OCI-LY7 (cell line): ENCODE measurements around the gene EPS8L2. TPM values are rescaled to one million over a fixed set of nuclear protein-coding genes. Genes with fewer than 3 reads are reported as not detected.

Experiments
- BruUV-seq: library from RNA; stranded (reverse); fragments of 400-500 nt; replicated peaks from 2 replicates; lab custom pipeline; 2021; lab: Mats Ljungman, UMichigan
- CTCF ChIA-PET: fragments of 300-600 bp; sonication (Branson Sonifier 250); formaldehyde crosslinking; loops from one replicate; lab custom pipeline; 2022; ENCODE audit warnings: antibody characterized with exemption; ENCODE audit not compliant: unreplicated experiment; lab: Charles Lee
- POLR2A ChIA-PET: fragments of 300-600 bp; sonication (Branson Sonifier 250); formaldehyde crosslinking; loops from one replicate; lab custom pipeline; 2022; ENCODE audit warnings: antibody characterized with exemption; lab: Charles Lee
- DNase-seq: peaks from one replicate; pipeline ENCODE4 v3.0.0-alpha.2; 2015; ENCODE audit warnings: low spot score
- H2AFZ ChIP-seq: fragments of 200-600 bp; sonication (generic), shearing (Covaris generic); 2 replicates; pipeline ENCODE4 v1.6.1; 2014; ENCODE audit warnings: mild to moderate bottlenecking, antibody characterized with exemption, low read length, moderate library complexity
- H3K27ac ChIP-seq: fragments of 200-600 bp; sonication (generic); 2 replicates; pipeline ENCODE4 v1.5.1; 2014; ENCODE audit warnings: mixed run types, low read depth, mild to moderate bottlenecking, moderate library complexity, low read length, inconsistent platforms; ENCODE audit not compliant: poor library complexity, severe bottlenecking
- H3K36me3 ChIP-seq: fragments of 200-600 bp; sonication (generic); 2 replicates; pipeline ENCODE4 v1.6.1; 2014; ENCODE audit warnings: mild to moderate bottlenecking, antibody characterized with exemption, low read length, moderate library complexity, mixed read lengths; ENCODE audit not compliant: insufficient read depth
- H3K4me1 ChIP-seq: fragments of 200-600 bp; sonication (generic); 2 replicates; pipeline ENCODE4 v1.5.1; 2014; ENCODE audit warnings: mild to moderate bottlenecking, low read length; ENCODE audit not compliant: insufficient read depth, poor library complexity, severe bottlenecking
- H3K4me2 ChIP-seq: fragments of 200-600 bp; sonication (generic); 2 replicates; pipeline ENCODE4 v1.6.1; 2014; ENCODE audit warnings: mild to moderate bottlenecking, low read length
- H3K4me3 ChIP-seq: fragments of 200-600 bp; sonication (generic); 2 replicates; pipeline ENCODE4 v1.5.1; 2014; ENCODE audit warnings: mild to moderate bottlenecking, low read depth, low read length; ENCODE audit not compliant: poor library complexity, severe bottlenecking
- H3K79me2 ChIP-seq: fragments of 200-600 bp; sonication (generic); 2 replicates; pipeline ENCODE4 v1.6.1; 2016; ENCODE audit warnings: low read depth, mild to moderate bottlenecking, low read length, moderate library complexity, mixed read lengths; ENCODE audit not compliant: insufficient read depth
- H3K9me2 ChIP-seq: fragments of 200-600 bp; sonication (generic); 2 replicates; pipeline ENCODE4 v1.6.1; 2016; ENCODE audit warnings: mild to moderate bottlenecking, low read length, mixed read lengths; ENCODE audit not compliant: insufficient read depth
- H3K9me3 ChIP-seq: fragments of 200-600 bp; sonication (generic); 2 replicates; pipeline ENCODE4 v1.6.1; 2014; ENCODE audit warnings: mild to moderate bottlenecking, mixed run types, low read length, mixed read lengths
- H4K20me1 ChIP-seq: fragments of 200-600 bp; sonication (generic); 2 replicates; pipeline ENCODE4 v1.6.1; 2014; ENCODE audit warnings: mild to moderate bottlenecking, antibody characterized with exemption, low read length, moderate library complexity, mixed read lengths; ENCODE audit not compliant: insufficient read depth
- EZH2phosphoT487 ChIP-seq: fragments of 200-600 bp; sonication (generic); IDR thresholded peaks from 2 replicates; pipeline ENCODE4 v1.6.1; 2018; ENCODE audit warnings: low read depth, borderline replicate concordance, mild to moderate bottlenecking, mixed run types, antibody characterized with exemption, low read length, moderate library complexity, mixed read lengths
- intact Hi-C: fragments of 100-400 bp; cut with micrococcal nuclease; formaldehyde crosslinking; loops from one replicate; pipeline ENCODE4 v1.10.0; 2022; ENCODE audit not compliant: unreplicated experiment
- total RNA-seq, 2 experiments: library from RNA; depleted of rRNA in 1 of 2; stranded (reverse); fragments of >200 nt in 1 of 2; shearing (Covaris generic) in 1 of 2; gene quantifications; 2 replicates each; pipeline ENCODE4 v1.2.3, GENCODE V29; 2014 to 2022
- TF ChIP-seq, protein P1 (sequence below): fragments of 200-600 bp; sonication (generic); conservative IDR thresholded peaks from 2 replicates; pipeline ENCODE4 v1.5.1; 2014; ENCODE audit warnings: mild to moderate bottlenecking, antibody characterized with exemption, low read length, moderate library complexity, mixed read lengths

The EPS8L2 gene
- total RNA-seq, 2 experiments from 2014 or later = 3.8 to 7.1 TPM

GRCh38 chr11:679271-680207, 26.5 kb upstream of the EPS8L2 start:
- H3K4me2 ChIP-seq = no peak overlapping the region
- DNase-seq = no peak
- H2AFZ ChIP-seq = no peak overlapping the region
- H3K9me2 ChIP-seq = no peaks in the 10 kb centered on the region
- TF ChIP-seq, protein P1, sequence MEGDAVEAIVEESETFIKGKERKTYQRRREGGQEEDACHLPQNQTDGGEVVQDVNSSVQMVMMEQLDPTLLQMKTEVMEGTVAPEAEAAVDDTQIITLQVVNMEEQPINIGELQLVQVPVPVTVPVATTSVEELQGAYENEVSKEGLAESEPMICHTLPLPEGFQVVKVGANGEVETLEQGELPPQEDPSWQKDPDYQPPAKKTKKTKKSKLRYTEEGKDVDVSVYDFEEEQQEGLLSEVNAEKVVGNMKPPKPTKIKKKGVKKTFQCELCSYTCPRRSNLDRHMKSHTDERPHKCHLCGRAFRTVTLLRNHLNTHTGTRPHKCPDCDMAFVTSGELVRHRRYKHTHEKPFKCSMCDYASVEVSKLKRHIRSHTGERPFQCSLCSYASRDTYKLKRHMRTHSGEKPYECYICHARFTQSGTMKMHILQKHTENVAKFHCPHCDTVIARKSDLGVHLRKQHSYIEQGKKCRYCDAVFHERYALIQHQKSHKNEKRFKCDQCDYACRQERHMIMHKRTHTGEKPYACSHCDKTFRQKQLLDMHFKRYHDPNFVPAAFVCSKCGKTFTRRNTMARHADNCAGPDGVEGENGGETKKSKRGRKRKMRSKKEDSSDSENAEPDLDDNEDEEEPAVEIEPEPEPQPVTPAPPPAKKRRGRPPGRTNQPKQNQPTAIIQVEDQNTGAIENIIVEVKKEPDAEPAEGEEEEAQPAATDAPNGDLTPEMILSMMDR = no peak
- TF ChIP-seq EZH2phosphoT487 = no peak
- H3K36me3 ChIP-seq = peaks cover 71% of the 10 kb centered on the region
- ChIA-PET CTCF (no interaction called here), POLR2A (no interaction called here)
- H3K79me2 ChIP-seq = no peaks in the 10 kb centered on the region
- no peak overlapping the region for H3K4me3 ChIP-seq
- intact Hi-C loops = no loop called here
- BruUV-seq = no TSS peak
- no peaks in the 10 kb centered on the region for H3K9me3 ChIP-seq
- H3K27ac ChIP-seq = no peak overlapping the region
- no peaks in the 10 kb centered on the region for H4K20me1 ChIP-seq
- no peaks in the 10 kb centered on the region for H3K4me1 ChIP-seq

GRCh38 chr11:680476-680875, 25.6 kb upstream of the EPS8L2 start:
- H3K4me2 ChIP-seq = no peak overlapping the region
- POLR2A ChIA-PET = interaction anchor here (0.6 kb wide), 1 partner anchor 170 kb away, joined by 3 read pairs; no protein-coding TSS in a partner anchor
- no TSS peak for BruUV-seq

More at GRCh38 chr11:680476-680875, 25.6 kb upstream of the EPS8L2 start:
- Histone ChIP-seq H3K9me2 (no peaks in the 10 kb centered on the region), H3K79me2 (no peaks in the 10 kb centered on the region), H3K36me3 (peaks cover 75% of the 10 kb centered on the region), H3K4me3 (no peak overlapping the region), H3K27ac (no peak overlapping the region), H3K9me3 (no peaks in the 10 kb centered on the region), H4K20me1 (no peaks in the 10 kb centered on the region), H2AFZ (no peak overlapping the region), H3K4me1 (no peaks in the 10 kb centered on the region)
- CTCF ChIA-PET = no interaction called here
- TF ChIP-seq EZH2phosphoT487 = no peak
- TF ChIP-seq, protein P1 = no peak
- intact Hi-C loops = no loop called here
- no peak for DNase-seq
